Astrocyte of the cerebellum (primary cell): Measurements from ENCODE around the gene PALLD.
A peak's percentile ranks its signal among the peaks of the same experiment; 100 is the strongest.

ENCODE experiments used
- DNase-seq: peaks from one replicate; pipeline ENCODE4 v3.0.0-alpha.2; 2011; ENCODE audit warnings: low read depth
- H3K4me3 ChIP-seq: 2 replicates; pipeline ENCODE4 v1.5.1; 2011; ENCODE audit warnings: mild to moderate bottlenecking, low read depth, low read length, moderate library complexity
- in situ Hi-C: cut with HindIII; loops from 2 replicates; pipeline ENCODE4 v1.10.0; 2017; ENCODE audit warnings: low sequenced_read_pairs
- TF ChIP-seq, protein P1 (sequence below): IDR thresholded peaks from 2 replicates; pipeline ENCODE4 v1.5.1; 2012; ENCODE audit warnings: low read length, low read depth, moderate library complexity, mild to moderate bottlenecking; ENCODE audit errors: missing control alignments

PALLD gene

DNA sequence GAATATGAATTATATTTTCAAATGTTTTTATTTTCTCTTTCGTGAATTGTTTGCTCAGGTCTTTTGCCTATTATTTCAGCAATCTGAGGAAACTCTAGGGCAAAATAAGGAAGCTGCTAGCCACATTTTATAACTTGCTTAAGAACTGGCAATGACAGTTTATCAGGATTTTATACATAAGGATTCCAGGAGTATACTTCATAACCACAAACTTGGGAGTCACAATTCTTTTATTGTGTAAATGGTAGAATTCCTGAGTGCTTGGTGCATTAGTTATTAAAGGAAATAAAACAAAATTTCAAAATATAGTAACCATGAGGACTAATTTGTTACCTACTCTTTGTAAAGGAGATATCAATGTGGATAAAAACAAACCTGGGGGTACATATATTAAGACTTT, 54.4 kb downstream of the PALLD start:
- TF ChIP-seq, protein P1, sequence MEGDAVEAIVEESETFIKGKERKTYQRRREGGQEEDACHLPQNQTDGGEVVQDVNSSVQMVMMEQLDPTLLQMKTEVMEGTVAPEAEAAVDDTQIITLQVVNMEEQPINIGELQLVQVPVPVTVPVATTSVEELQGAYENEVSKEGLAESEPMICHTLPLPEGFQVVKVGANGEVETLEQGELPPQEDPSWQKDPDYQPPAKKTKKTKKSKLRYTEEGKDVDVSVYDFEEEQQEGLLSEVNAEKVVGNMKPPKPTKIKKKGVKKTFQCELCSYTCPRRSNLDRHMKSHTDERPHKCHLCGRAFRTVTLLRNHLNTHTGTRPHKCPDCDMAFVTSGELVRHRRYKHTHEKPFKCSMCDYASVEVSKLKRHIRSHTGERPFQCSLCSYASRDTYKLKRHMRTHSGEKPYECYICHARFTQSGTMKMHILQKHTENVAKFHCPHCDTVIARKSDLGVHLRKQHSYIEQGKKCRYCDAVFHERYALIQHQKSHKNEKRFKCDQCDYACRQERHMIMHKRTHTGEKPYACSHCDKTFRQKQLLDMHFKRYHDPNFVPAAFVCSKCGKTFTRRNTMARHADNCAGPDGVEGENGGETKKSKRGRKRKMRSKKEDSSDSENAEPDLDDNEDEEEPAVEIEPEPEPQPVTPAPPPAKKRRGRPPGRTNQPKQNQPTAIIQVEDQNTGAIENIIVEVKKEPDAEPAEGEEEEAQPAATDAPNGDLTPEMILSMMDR = no peak
- in situ Hi-C loops = no loop called here
- no peak overlapping the region for H3K4me3 ChIP-seq
- peak; percentile 72 for DNase-seq

DNA sequence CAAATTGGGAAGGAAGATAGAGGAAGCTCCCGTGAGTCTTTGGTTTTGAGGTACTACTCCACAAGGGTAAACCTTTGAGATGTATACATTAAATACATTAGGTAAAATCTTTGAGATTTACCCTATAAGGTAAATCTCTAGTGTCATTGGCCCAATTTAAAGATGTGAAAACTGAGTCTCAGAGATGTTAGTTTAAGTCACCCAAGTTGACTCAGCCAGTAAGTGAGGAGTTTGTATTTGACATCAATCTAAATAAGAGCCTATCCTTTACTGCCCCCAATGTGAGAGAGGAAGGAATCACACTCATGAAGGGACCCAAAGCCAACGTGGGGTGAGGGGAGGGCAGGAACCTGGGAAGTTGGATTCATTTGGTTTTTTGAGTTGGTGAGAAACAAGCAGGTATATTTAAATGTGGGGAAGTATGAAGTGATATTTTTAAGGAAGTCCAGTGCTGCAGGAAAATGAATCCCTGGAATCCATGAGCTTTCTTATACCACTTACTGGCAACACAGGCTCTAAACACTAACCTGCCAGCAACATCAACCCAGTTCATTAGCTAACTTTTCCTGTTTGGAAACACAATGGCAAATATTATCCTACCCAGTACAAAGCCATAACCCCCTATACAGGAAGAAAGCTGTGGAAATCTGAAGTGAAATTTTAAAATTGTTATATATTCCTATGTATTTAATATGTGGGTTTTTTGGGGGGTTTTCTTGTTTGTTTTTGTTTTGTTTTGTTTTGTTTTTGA, 55.3 kb downstream of the PALLD start:
- in situ Hi-C loops = no loop called here
- no peak for DNase-seq

DNA sequence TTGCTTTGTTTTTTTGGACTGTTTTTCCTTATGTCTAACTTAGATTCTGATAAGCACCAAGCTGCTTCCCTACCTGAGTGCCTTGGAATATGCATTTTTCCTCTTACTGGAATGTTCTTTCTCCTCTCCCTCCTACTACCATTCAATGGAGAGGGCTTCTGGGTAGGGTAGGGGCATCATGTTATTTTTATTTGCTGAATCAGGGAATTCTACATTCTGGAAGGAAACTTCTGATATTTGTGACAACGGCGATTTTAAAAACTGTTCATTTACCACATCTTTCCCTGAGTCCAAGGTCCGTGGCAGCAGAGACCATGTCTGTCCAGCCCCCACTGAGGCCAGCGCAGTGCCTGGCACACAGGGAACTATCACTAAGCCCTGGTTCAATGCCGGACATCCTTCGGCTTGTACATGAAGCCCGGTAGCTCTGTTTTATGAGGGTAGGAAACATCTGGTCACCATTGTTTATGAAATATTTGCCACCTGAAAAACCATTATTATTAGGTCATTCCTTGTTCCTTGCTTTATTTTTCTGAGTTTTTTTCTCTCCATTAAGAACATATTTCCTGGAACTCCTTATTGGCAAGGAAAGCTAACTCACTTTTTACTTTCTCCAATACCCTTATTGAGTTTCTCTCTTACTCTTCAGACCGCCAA, 57.0 kb downstream of the PALLD start:
- DNase-seq = no peak
- TF ChIP-seq, protein P1 = no peak
- in situ Hi-C loops = no loop called here
- no peak overlapping the region for H3K4me3 ChIP-seq

More for the DNA sequence above, 55.3 kb downstream of the PALLD start:
- H3K4me3 ChIP-seq = no peak overlapping the region
- TF ChIP-seq, protein P1 = no peak

DNA sequence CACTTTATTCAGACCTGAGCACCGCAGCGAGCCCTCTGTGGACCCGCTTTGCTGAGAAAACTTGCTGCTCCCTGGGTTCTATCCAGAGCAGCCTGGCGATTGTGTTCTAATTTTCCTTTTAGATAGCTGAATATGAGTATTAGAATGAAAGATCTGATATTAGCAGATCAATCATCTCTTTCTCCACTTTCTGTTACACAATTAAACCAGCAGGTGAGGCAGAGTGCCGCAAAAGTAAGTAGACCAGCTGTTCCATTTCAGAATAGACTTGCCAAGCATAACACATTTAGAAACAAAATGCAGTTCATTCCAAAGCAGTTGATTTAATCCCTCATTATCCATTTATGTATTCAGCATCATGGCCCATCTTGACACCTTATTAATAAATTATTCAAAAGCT, 58.6 kb downstream of the PALLD start:
- TF ChIP-seq, protein P1 = no peak
- in situ Hi-C loops = no loop called here
- DNase-seq = no peak

DNA sequence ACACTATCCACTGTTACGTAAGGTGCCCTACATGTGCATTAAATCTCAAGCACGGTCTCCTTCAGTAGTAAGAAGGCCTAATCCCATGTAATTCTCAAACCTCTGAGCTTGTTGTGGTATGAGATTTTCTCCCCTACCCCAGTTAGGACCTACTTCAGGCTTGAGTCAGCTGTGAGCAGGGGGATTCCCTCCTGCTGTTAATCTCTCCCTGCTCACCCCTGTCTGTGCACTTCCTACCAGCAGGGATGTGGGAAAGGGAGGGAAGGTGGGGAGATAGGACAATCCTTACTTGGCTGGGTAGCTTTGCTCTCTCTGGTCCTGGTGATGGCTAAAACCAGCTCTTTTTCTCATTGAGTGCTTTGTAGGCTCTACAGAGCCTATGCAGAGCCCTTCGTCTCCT, 60.8 kb downstream of the PALLD start:
- in situ Hi-C loops = no loop called here
- no peak for DNase-seq
- TF ChIP-seq, protein P1 = no peak

More for the DNA sequence above, 58.6 kb downstream of the PALLD start:
- no peak overlapping the region for H3K4me3 ChIP-seq

DNA sequence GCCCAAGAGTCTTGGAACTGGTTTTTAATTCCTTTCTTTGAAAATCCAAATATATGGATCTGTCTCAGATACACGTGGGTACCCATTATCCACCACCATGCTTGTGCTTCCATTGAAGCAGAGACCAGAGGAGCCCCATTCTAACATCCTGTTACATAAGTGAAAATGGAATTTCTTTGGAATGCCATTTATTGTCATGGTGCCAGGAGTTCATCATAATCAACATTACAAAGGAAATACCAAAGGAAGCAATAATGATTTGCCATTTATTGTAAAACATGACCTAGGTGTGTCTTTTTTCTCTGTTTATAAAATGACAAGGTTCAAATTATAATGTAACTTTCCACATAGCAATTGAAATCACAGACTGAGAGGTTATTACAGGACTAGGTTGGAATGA, 61.7 kb downstream of the PALLD start:
- no peak overlapping the region for H3K4me3 ChIP-seq
- no peak for DNase-seq
- TF ChIP-seq, protein P1 = no peak
- in situ Hi-C loops = no loop called here

More for the DNA sequence above, 60.8 kb downstream of the PALLD start:
- no peak overlapping the region for H3K4me3 ChIP-seq
